KMS-11 (cell line): ENCODE results near the gene VPS18.

Experiments used
- H2AFZ ChIP-seq: fragments of 200-600 bp; sonication (generic); 2 replicates; pipeline ENCODE4 v1.6.1; 2016; ENCODE audit warnings: antibody characterized with exemption, mixed run types, low read depth
- H3K27ac ChIP-seq: fragments of 200-600 bp; sonication (generic); 2 replicates; pipeline ENCODE4 v1.6.1; 2016; ENCODE audit warnings: mild to moderate bottlenecking, mixed run types
- H3K27me3 ChIP-seq: fragments of 200-600 bp; sonication (generic); 2 replicates; pipeline ENCODE4 v1.6.1; 2017; ENCODE audit warnings: mild to moderate bottlenecking, low read depth, mixed run types, moderate library complexity; ENCODE audit not compliant: insufficient read depth
- H3K36me3 ChIP-seq: fragments of 200-600 bp; sonication (generic); 2 replicates; pipeline ENCODE4 v1.6.1; 2017; ENCODE audit warnings: mild to moderate bottlenecking, mixed run types; ENCODE audit not compliant: insufficient read depth
- H3K4me1 ChIP-seq: fragments of 200-600 bp; sonication (generic); 2 replicates; pipeline ENCODE4 v1.6.1; 2016; ENCODE audit warnings: mild to moderate bottlenecking, low read depth, mixed run types; ENCODE audit not compliant: poor library complexity, severe bottlenecking
- H3K4me2 ChIP-seq: fragments of 200-600 bp; sonication (generic); 2 replicates; pipeline ENCODE4 v1.7.0; 2016; ENCODE audit warnings: mild to moderate bottlenecking, mixed run types
- H3K4me3 ChIP-seq: fragments of 200-600 bp; sonication (generic); IDR thresholded peaks from 2 replicates; pipeline ENCODE4 v1.6.1; 2017; ENCODE audit warnings: low read depth, low read length, mixed read lengths; ENCODE audit not compliant: insufficient read depth
- H3K79me2 ChIP-seq: fragments of 200-600 bp; sonication (generic); 2 replicates; pipeline ENCODE4 v1.6.1; 2016; ENCODE audit warnings: low read depth, mixed run types; ENCODE audit not compliant: insufficient read depth
- H3K9ac ChIP-seq: fragments of 200-600 bp; sonication (generic); 2 replicates; pipeline ENCODE4 v1.6.1; 2016; ENCODE audit warnings: mild to moderate bottlenecking, mixed run types
- H4K20me1 ChIP-seq: fragments of 200-600 bp; sonication (generic); 2 replicates; pipeline ENCODE4 v1.6.1; 2016; ENCODE audit warnings: mild to moderate bottlenecking, mixed run types; ENCODE audit not compliant: insufficient read depth
- CTCF ChIP-seq: fragments of 200-600 bp; sonication (generic); conservative IDR thresholded peaks from 2 replicates; pipeline ENCODE4 v1.6.1; 2017; ENCODE audit warnings: low read depth, mild to moderate bottlenecking, antibody characterized with exemption, low read length, moderate library complexity, mixed read lengths

The VPS18 gene

DNA sequence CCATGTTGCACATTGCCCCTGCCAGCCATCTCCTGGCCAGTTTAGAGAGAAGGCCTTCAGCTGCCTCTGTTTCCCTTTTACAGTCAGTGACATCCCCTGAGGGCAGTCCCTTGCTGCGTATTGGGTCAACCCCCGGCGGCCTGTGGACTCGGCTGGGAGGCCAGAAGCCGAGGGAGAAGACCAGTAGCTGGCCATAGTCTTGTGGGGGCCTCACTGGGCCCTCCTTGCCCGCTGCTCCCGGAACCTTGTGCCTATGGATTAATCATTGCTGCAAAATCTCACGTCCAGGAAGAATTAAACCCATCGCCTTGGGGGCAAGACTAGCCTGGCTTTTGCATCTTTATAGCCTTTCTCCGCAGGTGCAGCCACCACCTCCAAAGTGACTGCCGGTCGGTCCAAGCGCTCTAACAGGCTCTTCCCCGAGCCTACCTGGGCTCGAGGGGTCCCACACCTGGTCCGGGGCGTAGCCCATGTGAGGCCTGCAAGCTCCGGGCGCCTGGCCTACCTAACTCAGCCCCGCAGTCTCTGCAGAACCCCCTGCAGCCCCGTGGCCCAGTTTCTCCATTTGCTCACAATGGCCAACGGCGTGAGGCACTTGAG lies 58.2 kb downstream of the VPS18 start:
- no peaks in the 10 kb centered on the region for H3K36me3 ChIP-seq
- no peak for TF ChIP-seq CTCF
- H3K4me3 ChIP-seq, result no peak overlapping the region
- H3K79me2 ChIP-seq, result no peaks in the 10 kb centered on the region
- peak overlapping the region; percentile 76 for H3K9ac ChIP-seq
- H3K4me2 ChIP-seq, result peak overlapping the region; percentile 62
- no peaks in the 10 kb centered on the region for H3K27me3 ChIP-seq
- H3K4me1 ChIP-seq, result peaks cover 33% of the 10 kb centered on the region
- H4K20me1 ChIP-seq, result no peaks in the 10 kb centered on the region
- H3K27ac ChIP-seq, result peak overlapping the region; percentile 64
- H2AFZ ChIP-seq, result peak overlapping the region; percentile 76

GRCh38 chr15:40952901-40953712 lies 58.9 kb downstream of the VPS18 start, which contains the start of gene CHAC1:
Gene CHAC1, plus strand, starts transcription at chr15:40953471. Its CDS starts 113 bp downstream, at chr15:40953584.
- Histone ChIP-seq H4K20me1 (no peaks in the 10 kb centered on the region), H3K27ac (peak within 1 kb of the TSS; percentile 64), H3K4me3 (no peak within 1 kb of the TSS), H2AFZ (peak within 1 kb of the TSS; percentile 76), H3K79me2 (no peaks in the 10 kb centered on the region), H3K9ac (peak within 1 kb of the TSS; percentile 76), H3K4me2 (peak within 1 kb of the TSS; percentile 73), H3K4me1 (peaks cover 33% of the 10 kb centered on the region), H3K36me3 (no peaks in the 10 kb centered on the region), H3K27me3 (no peaks in the 10 kb centered on the region)
- TF ChIP-seq CTCF, result no peak
